Sigmoid colon (tissue), 7 donors: ENCODE measurements around the gene TRPM2. TPM values are rescaled to one million over a fixed set of nuclear protein-coding genes. Genes with fewer than 3 reads are reported as not detected.
A peak's percentile ranks its signal among the peaks of the same experiment; 100 is the strongest.

Experiments used
- DNase-seq: peaks from one replicate; pipeline ENCODE4 v3.0.0-alpha.2; 2019
- H3K27ac ChIP-seq, 4 donors: fragments of 200-600 bp; sonication (generic); one replicate each; pipeline ENCODE4 v1.5.1; 2016 to 2019; ENCODE audit warnings: mild to moderate bottlenecking in 1 of 4
- H3K27me3 ChIP-seq, 3 donors: fragments of 200-600 bp; sonication (generic); one replicate each; pipeline ENCODE4 v1.5.1; 2019; ENCODE audit warnings: mild to moderate bottlenecking in 1 of 3
- H3K36me3 ChIP-seq, 4 donors: fragments of 200-600 bp; sonication (generic); one replicate each; pipeline ENCODE4 v1.5.1; 2016 to 2019
- H3K4me1 ChIP-seq, 4 donors: fragments of 200-600 bp; sonication (generic); one replicate each; pipeline ENCODE4 v1.5.1; 2017 to 2019
- H3K4me3 ChIP-seq, 4 donors: fragments of 200-600 bp; sonication (generic); one replicate each; pipeline ENCODE4 v1.5.1; 2017 to 2019; ENCODE audit warnings: mild to moderate bottlenecking in 2 of 4, moderate library complexity in 1 of 4
- H3K9me3 ChIP-seq, 4 donors: fragments of 200-600 bp in 3 of 4; sonication (generic) in 3 of 4; one replicate each; pipeline versions ENCODE4 v1.5.1 to v1.6.1; 2013 to 2019
- EP300 ChIP-seq, 4 donors: sonication (generic); formaldehyde crosslinking; IDR thresholded peaks; one replicate each; pipeline ENCODE4 v1.6.1; 2017; ENCODE audit warnings: antibody characterized with exemption in 4 of 4
- POLR2A ChIP-seq, 2 donors: fragments of 450-650 bp; IDR thresholded peaks; one replicate each; pipeline ENCODE4 v1.6.1; 2016; ENCODE audit warnings: antibody characterized with exemption in 2 of 2, mild to moderate bottlenecking in 2 of 2, moderate library complexity in 2 of 2
- POLR2AphosphoS5 ChIP-seq, 4 donors: sonication (generic); formaldehyde crosslinking; IDR thresholded peaks; one replicate each; pipeline ENCODE4 v1.6.1; 2017; ENCODE audit warnings: antibody characterized with exemption in 4 of 4
- WGBS, 2 donors: extraction: QIAGEN DNeasy Blood & Tissue Kit; methylation state at CpG; one replicate each; pipeline ENCODE4 v1.1.7; 2013; 5-methylcytosine and 5-hydroxymethylcytosine counted together
- intact Hi-C: fragments of 100-400 bp; cut with DNase I; formaldehyde crosslinking; loops from one replicate; pipeline ENCODE4 v1.15.1; 2023
- polyA plus RNA-seq, 3 donors: library from polyadenylated mRNA; stranded (reverse); fragments of 200-250 nt; gene quantifications; one replicate each; pipeline ENCODE4 v1.2.3, GENCODE V29; 2013
- total RNA-seq, 4 donors: library from RNA; depleted of rRNA; stranded (reverse); fragments of >200 nt; gene quantifications; one replicate each; pipeline ENCODE4 v1.1.0, GENCODE V29; 2016
- TF ChIP-seq, protein P1 (sequence below), 4 experiments: fragments of 450-650 bp in 3 of 4; fragments of 200-600 bp in 1 of 4; IDR thresholded peaks; one replicate each; pipeline ENCODE4 v1.5.1; 2016 to 2019; ENCODE audit warnings: antibody characterized with exemption in 4 of 4, mild to moderate bottlenecking in 3 of 4, moderate library complexity in 2 of 4
- donor health status: healthy with polysubstance abuse.
- donor health status: Bipolar disorder and iron deficiency.
- donor health status: healthy.

TRPM2 gene
- total and polyA plus RNA-seq, 7 donors: 1.6 to 4.9 (median 3.4) TPM

GRCh38 chr21:44352253-44352860 lies 1.1 kb upstream of the TRPM2 start:
- intact Hi-C loops: no loop called here
- Histone ChIP-seq H3K27me3 (peaks cover 17 to 54% (median 34%) of the 10 kb centered on the region in 3 donors), H3K4me1 (peaks cover 0 to 10% (median 6%) of the 10 kb centered on the region in 4 donors), H3K4me3 (no peak overlapping the region), H3K9me3 (no peaks in the 10 kb centered on the region), H3K27ac (peak overlapping the region in 2 of 4 donors; percentile 19 to 28), H3K36me3 (no peaks in the 10 kb centered on the region)
- 77 to 80% methylated on average over 17 of the region's 17 CpGs for WGBS, 2 donors
- TF ChIP-seq EP300 (IDR thresholded peaks at IDR 0.05) (no peak), POLR2A (IDR thresholded peaks at IDR 0.05) (no peak), POLR2AphosphoS5 (IDR thresholded peaks at IDR 0.05) (no peak)
- TF ChIP-seq, protein P1, sequence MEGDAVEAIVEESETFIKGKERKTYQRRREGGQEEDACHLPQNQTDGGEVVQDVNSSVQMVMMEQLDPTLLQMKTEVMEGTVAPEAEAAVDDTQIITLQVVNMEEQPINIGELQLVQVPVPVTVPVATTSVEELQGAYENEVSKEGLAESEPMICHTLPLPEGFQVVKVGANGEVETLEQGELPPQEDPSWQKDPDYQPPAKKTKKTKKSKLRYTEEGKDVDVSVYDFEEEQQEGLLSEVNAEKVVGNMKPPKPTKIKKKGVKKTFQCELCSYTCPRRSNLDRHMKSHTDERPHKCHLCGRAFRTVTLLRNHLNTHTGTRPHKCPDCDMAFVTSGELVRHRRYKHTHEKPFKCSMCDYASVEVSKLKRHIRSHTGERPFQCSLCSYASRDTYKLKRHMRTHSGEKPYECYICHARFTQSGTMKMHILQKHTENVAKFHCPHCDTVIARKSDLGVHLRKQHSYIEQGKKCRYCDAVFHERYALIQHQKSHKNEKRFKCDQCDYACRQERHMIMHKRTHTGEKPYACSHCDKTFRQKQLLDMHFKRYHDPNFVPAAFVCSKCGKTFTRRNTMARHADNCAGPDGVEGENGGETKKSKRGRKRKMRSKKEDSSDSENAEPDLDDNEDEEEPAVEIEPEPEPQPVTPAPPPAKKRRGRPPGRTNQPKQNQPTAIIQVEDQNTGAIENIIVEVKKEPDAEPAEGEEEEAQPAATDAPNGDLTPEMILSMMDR (IDR thresholded peaks at IDR 0.05): no peak
- no peak for DNase-seq

GRCh38 chr21:44354001-44354405 lies 582 bp downstream of the TRPM2 start:
- peaks cover 0 to 10% (median 6%) of the 10 kb centered on the region in 4 donors for H3K4me1 ChIP-seq
- no peaks in the 10 kb centered on the region for H3K36me3 ChIP-seq
- H3K27me3 ChIP-seq: peaks cover 17 to 38% (median 25%) of the 10 kb centered on the region in 3 donors
- no peak for DNase-seq
- 71 to 75% methylated on average over 8 of the region's 8 CpGs for WGBS, 2 donors
- peak overlapping the region in 3 of 4 donors; percentile 48 to 62 (median 55) for H3K27ac ChIP-seq
- peak in 1 of 4 donors; percentile 10 for TF ChIP-seq POLR2AphosphoS5 (IDR thresholded peaks at IDR 0.05)
- TF ChIP-seq POLR2A (IDR thresholded peaks at IDR 0.05): no peak
- TF ChIP-seq, protein P1 (IDR thresholded peaks at IDR 0.05): no peak
- TF ChIP-seq EP300 (IDR thresholded peaks at IDR 0.05): no peak
- peak overlapping the region in 2 of 4 donors; percentile 9 to 31 for H3K4me3 ChIP-seq
- no peaks in the 10 kb centered on the region for H3K9me3 ChIP-seq
- intact Hi-C loops: no loop called here

DNA sequence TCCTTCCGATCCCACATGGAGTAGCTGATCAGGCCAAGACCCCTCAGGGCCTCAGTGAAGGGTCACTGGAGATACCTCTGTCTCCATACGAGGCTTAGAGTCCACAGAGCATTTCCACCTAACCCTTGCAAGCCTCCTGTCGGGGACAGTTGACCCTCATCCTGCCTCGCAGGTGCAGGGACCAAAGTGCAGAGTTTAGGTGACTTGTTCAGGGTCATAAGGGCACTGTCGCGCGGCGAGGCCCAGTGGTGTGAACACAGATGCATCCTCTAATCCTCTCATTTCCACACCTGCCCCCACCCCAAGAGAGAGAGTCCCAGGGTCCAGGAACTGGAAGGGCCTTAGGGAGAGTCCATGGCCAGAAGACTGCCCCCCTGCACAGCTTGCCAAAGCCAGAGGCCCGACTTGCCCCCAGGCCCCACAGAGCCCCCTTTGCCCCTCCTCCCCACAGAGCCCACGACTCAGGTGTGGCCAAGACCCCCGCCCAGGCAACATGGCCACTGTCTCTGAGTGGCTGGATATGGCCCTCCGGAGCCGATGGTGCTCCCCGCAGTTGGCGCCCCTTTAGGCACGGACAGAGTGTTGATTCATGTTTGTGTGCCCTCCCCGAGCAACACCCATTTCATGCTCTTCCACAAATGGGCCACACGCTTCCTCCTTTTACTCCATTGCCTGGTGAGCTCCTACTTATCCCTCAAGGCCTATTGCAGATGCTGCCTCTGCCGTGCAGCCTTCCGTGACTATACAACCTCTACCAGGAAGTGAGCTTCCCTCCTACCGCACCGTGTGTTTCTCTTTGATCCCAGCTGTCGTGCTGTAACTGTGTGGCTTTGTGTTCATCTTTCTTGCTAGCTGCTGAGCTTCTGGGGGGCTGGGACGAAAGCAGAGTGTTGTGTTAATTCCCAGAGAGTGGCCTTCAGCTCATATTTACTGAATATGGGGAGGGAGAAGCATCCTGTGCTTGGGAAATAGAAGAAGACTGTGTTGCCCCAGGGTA lies 1.7 kb downstream of the TRPM2 start:
- Histone ChIP-seq H3K36me3 (no peaks in the 10 kb centered on the region), H3K4me3 (peak overlapping the region in 1 of 4 donors; percentile 31), H3K4me1 (peaks cover 0 to 6% (median 3%) of the 10 kb centered on the region in 4 donors), H3K27me3 (peaks cover 6 to 28% (median 14%) of the 10 kb centered on the region in 3 donors), H3K9me3 (no peaks in the 10 kb centered on the region), H3K27ac (no peak overlapping the region)
- intact Hi-C loops: no loop called here
- WGBS, 2 donors: 66 to 70% methylated on average over 24 of the region's 24 CpGs
- DNase-seq: no peak
- TF ChIP-seq POLR2A (IDR thresholded peaks at IDR 0.05) (no peak), POLR2AphosphoS5 (IDR thresholded peaks at IDR 0.05) (no peak), EP300 (IDR thresholded peaks at IDR 0.05) (no peak)
- TF ChIP-seq, protein P1 (IDR thresholded peaks at IDR 0.05): no peak

GRCh38 chr21:44356160-44356559 lies 2.7 kb downstream of the TRPM2 start:
- TF ChIP-seq POLR2AphosphoS5 (IDR thresholded peaks at IDR 0.05): no peak
- no peak for TF ChIP-seq EP300 (IDR thresholded peaks at IDR 0.05)
- TF ChIP-seq, protein P1 (IDR thresholded peaks at IDR 0.05): no peak
- TF ChIP-seq POLR2A (IDR thresholded peaks at IDR 0.05): no peak
- no peak overlapping the region for H3K4me3 ChIP-seq
- 90 to 94% methylated on average over 11 of the region's 11 CpGs for WGBS, 2 donors
- DNase-seq: no peak
- no peaks in the 10 kb centered on the region for H3K36me3 ChIP-seq
- intact Hi-C loops: no loop called here
- H3K9me3 ChIP-seq: no peaks in the 10 kb centered on the region
- peaks cover 0 to 22% (median 3%) of the 10 kb centered on the region in 3 donors for H3K27me3 ChIP-seq
- no peaks in the 10 kb centered on the region for H3K4me1 ChIP-seq
- H3K27ac ChIP-seq: no peak overlapping the region
